HEK293 (cell line): ENCODE measurements around the gene TEX50.

ENCODE experiments used
- MEIS1 ChIP-seq: sonication (generic); formaldehyde crosslinking; IDR thresholded peaks from 2 replicates; pipeline ENCODE4 v1.8.1; 2022; ENCODE audit warnings: missing genetic modification reagents, mild to moderate bottlenecking, borderline replicate concordance
- ZBTB17 ChIP-seq: fragments of 450-650 bp; formaldehyde crosslinking; IDR thresholded peaks from 2 replicates; pipeline ENCODE4 v1.5.1; 2016; ENCODE audit warnings: missing biosample characterization, missing genetic modification characterization
- ZNF16 ChIP-seq: fragments of 450-650 bp; formaldehyde crosslinking; IDR thresholded peaks from 2 replicates; pipeline ENCODE4 v1.5.1; 2016; ENCODE audit warnings: low read depth, missing biosample characterization, missing genetic modification characterization
- ZNF175 ChIP-seq: fragments of 450-650 bp; formaldehyde crosslinking; IDR thresholded peaks from 2 replicates; pipeline ENCODE4 v1.5.1; 2016; ENCODE audit warnings: missing biosample characterization, missing genetic modification characterization
- ZNF19 ChIP-seq: fragments of 450-650 bp; formaldehyde crosslinking; IDR thresholded peaks from 2 replicates; pipeline ENCODE4; 2016; ENCODE audit warnings: missing biosample characterization, missing genetic modification characterization, low read depth
- ZNF510 ChIP-seq: fragments of 450-650 bp; formaldehyde crosslinking; IDR thresholded peaks from 2 replicates; pipeline ENCODE4 v1.5.1; 2018; ENCODE audit warnings: mild to moderate bottlenecking, missing genetic modification characterization, missing biosample characterization; ENCODE audit not compliant: insufficient replicate concordance
- ZNF548 ChIP-seq: fragments of 450-650 bp; formaldehyde crosslinking; IDR thresholded peaks from 2 replicates; pipeline ENCODE4 v1.5.1; 2016; ENCODE audit warnings: missing biosample characterization, missing genetic modification characterization
- TF ChIP-seq, protein P1 (sequence below): fragments of 450-650 bp; formaldehyde crosslinking; IDR thresholded peaks from 2 replicates; pipeline ENCODE4; 2016; ENCODE audit warnings: missing biosample characterization, missing genetic modification characterization
- TF ChIP-seq, protein P2 (sequence below): fragments of 450-650 bp; formaldehyde crosslinking; IDR thresholded peaks from 2 replicates; pipeline ENCODE4 v1.5.1; 2017; ENCODE audit warnings: missing biosample characterization, missing genetic modification characterization
- TF ChIP-seq, protein P3 (sequence below): fragments of 450-650 bp; formaldehyde crosslinking; IDR thresholded peaks from 2 replicates; pipeline ENCODE4 v1.5.1; 2016; ENCODE audit warnings: missing biosample characterization, missing genetic modification characterization
- TF ChIP-seq, protein P4 (sequence below): fragments of 450-650 bp; IDR thresholded peaks from 2 replicates; pipeline ENCODE4 v1.5.1; 2018; ENCODE audit warnings: missing biosample characterization, missing genetic modification characterization

DNA sequence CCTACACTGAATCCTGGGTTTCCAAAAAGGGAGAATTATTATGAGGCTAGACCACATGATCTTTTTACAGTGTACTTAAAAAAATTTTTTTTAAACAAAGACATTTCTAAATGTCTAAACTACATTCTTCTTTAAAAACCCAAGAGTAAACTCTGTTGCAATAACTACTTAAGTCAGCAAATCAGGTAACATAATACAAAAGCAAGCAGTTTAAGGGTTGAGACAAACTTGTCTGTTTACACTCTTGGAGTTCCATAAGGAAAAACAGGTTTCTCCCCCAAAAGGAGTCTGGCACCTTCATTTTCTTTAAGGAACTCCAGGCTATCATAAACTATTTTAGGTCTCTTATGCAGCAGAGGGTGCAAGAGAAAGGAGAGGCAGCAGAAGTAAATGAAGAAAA, 47.0 kb downstream of the TEX50 start:
- TF ChIP-seq ZNF548 (tag by site-specific recombination) (no peak), ZNF175 (tag by site-specific recombination) (no peak), ZNF510 (no peak), ZBTB17 (tag by site-specific recombination) (no peak), ZNF19 (tag by site-specific recombination) (no peak), ZNF16 (no peak), MEIS1 (CRISPR knock-in tag) (no peak)
- TF ChIP-seq, protein P1, sequence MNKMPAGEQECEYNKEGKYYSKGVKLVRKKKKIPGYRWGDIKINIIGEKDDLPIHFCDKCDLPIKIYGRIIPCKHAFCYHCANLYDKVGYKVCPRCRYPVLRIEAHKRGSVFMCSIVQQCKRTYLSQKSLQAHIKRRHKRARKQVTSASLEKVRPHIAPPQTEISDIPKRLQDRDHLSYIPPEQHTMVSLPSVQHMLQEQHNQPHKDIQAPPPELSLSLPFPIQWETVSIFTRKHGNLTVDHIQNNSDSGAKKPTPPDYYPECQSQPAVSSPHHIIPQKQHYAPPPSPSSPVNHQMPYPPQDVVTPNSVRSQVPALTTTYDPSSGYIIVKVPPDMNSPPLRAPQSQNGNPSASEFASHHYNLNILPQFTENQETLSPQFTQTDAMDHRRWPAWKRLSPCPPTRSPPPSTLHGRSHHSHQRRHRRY (tag by site-specific recombination), result no peak
- TF ChIP-seq, protein P2, sequence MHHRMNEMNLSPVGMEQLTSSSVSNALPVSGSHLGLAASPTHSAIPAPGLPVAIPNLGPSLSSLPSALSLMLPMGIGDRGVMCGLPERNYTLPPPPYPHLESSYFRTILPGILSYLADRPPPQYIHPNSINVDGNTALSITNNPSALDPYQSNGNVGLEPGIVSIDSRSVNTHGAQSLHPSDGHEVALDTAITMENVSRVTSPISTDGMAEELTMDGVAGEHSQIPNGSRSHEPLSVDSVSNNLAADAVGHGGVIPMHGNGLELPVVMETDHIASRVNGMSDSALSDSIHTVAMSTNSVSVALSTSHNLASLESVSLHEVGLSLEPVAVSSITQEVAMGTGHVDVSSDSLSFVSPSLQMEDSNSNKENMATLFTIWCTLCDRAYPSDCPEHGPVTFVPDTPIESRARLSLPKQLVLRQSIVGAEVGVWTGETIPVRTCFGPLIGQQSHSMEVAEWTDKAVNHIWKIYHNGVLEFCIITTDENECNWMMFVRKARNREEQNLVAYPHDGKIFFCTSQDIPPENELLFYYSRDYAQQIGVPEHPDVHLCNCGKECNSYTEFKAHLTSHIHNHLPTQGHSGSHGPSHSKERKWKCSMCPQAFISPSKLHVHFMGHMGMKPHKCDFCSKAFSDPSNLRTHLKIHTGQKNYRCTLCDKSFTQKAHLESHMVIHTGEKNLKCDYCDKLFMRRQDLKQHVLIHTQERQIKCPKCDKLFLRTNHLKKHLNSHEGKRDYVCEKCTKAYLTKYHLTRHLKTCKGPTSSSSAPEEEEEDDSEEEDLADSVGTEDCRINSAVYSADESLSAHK (tag by site-specific recombination), result no peak
- TF ChIP-seq, protein P3, sequence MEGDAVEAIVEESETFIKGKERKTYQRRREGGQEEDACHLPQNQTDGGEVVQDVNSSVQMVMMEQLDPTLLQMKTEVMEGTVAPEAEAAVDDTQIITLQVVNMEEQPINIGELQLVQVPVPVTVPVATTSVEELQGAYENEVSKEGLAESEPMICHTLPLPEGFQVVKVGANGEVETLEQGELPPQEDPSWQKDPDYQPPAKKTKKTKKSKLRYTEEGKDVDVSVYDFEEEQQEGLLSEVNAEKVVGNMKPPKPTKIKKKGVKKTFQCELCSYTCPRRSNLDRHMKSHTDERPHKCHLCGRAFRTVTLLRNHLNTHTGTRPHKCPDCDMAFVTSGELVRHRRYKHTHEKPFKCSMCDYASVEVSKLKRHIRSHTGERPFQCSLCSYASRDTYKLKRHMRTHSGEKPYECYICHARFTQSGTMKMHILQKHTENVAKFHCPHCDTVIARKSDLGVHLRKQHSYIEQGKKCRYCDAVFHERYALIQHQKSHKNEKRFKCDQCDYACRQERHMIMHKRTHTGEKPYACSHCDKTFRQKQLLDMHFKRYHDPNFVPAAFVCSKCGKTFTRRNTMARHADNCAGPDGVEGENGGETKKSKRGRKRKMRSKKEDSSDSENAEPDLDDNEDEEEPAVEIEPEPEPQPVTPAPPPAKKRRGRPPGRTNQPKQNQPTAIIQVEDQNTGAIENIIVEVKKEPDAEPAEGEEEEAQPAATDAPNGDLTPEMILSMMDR (tag by site-specific recombination), result no peak
- TF ChIP-seq, protein P4, sequence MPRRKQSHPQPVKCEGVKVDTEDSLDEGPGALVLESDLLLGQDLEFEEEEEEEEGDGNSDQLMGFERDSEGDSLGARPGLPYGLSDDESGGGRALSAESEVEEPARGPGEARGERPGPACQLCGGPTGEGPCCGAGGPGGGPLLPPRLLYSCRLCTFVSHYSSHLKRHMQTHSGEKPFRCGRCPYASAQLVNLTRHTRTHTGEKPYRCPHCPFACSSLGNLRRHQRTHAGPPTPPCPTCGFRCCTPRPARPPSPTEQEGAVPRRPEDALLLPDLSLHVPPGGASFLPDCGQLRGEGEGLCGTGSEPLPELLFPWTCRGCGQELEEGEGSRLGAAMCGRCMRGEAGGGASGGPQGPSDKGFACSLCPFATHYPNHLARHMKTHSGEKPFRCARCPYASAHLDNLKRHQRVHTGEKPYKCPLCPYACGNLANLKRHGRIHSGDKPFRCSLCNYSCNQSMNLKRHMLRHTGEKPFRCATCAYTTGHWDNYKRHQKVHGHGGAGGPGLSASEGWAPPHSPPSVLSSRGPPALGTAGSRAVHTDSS, result no peak
